ENCODE results near the gene TIMMDC1. TPM values are rescaled to one million over a fixed set of nuclear protein-coding genes. Genes with fewer than 3 reads are reported as not detected.

TIMMDC1 gene
- total and polyA plus RNA-seq, 10 of the 15 experiments (the other 5 are each of a cell fraction or from before 2014, with no cell fraction given) = 55.9 to 146 (median 72.1) TPM

GRCh38 chr3:119571230-119571629, 72.9 kb downstream of the TIMMDC1 start (continued):
- no peak for TF ChIP-seq PKNOX1 (IDR thresholded peaks at IDR 0.05)
- TF ChIP-seq CEBPB (IDR thresholded peaks at IDR 0.05; ENCODE audit: borderline replicate concordance in 1 of 2, low read depth in 2 of 2, low read length in 2 of 2) = no peak
- no peak for TF ChIP-seq SREBF2 (IDR thresholded peaks at IDR 0.05; ENCODE audit: low read length)
- no peak for TF ChIP-seq ESRRA (IDR thresholded peaks at IDR 0.05; ENCODE audit: low read length)
- TF ChIP-seq WRNIP1 (IDR thresholded peaks at IDR 0.05; ENCODE audit: borderline replicate concordance, low read depth, low read length) = no peak
- no peak for TF ChIP-seq EZH2 (IDR thresholded peaks at IDR 0.05; ENCODE audit: borderline replicate concordance, control insufficient read depth, low read depth, low read length)
- TF ChIP-seq MLLT1 (IDR thresholded peaks at IDR 0.05) = no peak

DNA sequence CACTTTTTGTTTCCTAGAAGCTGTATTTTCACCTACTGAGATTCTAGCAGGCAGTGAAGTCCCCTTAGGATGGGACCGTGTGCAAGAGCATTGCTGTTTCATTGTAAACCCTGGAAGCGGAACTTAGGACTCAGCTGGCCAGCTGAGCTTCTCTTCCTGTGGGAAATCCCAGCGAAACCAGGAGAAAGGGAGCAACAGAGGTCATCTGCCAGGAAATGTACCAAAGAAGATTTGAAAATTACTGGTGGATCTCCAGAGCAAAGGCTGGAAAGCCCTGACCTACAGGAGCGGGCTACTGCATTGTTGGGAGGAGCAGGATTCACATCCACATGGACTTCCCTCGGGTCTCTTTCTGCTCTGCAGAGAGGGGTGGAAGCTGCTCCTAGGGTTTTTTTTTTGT, 73.3 kb downstream of the TIMMDC1 start:
- ChIA-PET SMC1A (ENCODE audit: uncharacterized antibody, unreplicated experiment) (interaction anchor here (1.2 to 3.6 kb wide), 5 partner anchors 9 to 21 kb away, joined by 3 to 35 read pairs (median 5); partner anchors contain the start of gene ADPRH), CTCF (interaction anchor here (1.1 to 2.6 kb wide), 2 partner anchors 9 to 28 kb away, joined by 3 to 12 read pairs; no protein-coding TSS in a partner anchor), RAD21 (ENCODE audit: unreplicated experiment) (interaction anchor here (0.6 kb wide), 1 partner anchor 69 kb away, joined by 3 read pairs; no protein-coding TSS in a partner anchor), POLR2A (interaction anchor here (1.2 to 5.8 kb wide), 3 partner anchors 8 to 16 kb away, joined by 3 to 46 read pairs (median 18); partner anchors contain the start of gene ADPRH)
- Histone ChIP-seq H3K36me3 (ENCODE audit: control insufficient read depth in 2 of 2, insufficient read depth in 2 of 2, low read length in 1 of 2) (no peaks in the 10 kb centered on the region), H3K4me2 (ENCODE audit: control insufficient read depth, insufficient read depth) (no peak overlapping the region), H3K9ac (ENCODE audit: control insufficient read depth, insufficient read depth, low read length) (no peak overlapping the region), H3K27ac (ENCODE audit: control insufficient read depth, insufficient read depth) (no peak overlapping the region), H3K4me3 (no peak overlapping the region), H3K27me3 (replicated peaks in 1 of 2; ENCODE audit: control insufficient read depth in 2 of 2, insufficient read depth in 2 of 2, low read length in 1 of 2) (no peaks in the 10 kb centered on the region), H3K79me2 (ENCODE audit: control insufficient read depth, insufficient read depth, low read length) (peaks cover 3% of the 10 kb centered on the region; the same call in 1 of the 2 replicates), H3K4me1 (ENCODE audit: control insufficient read depth, insufficient read depth, low read length) (peaks cover 14% of the 10 kb centered on the region), H4K20me1 (ENCODE audit: control insufficient read depth, insufficient read depth) (no peaks in the 10 kb centered on the region), H2AFZ (ENCODE audit: control insufficient read depth, low read depth, low read length) (no peak overlapping the region), H3K9me3 (replicated peaks; ENCODE audit: control insufficient read depth, insufficient read depth, low read length) (no peaks in the 10 kb centered on the region)
- intact Hi-C loops (cut with micrococcal nuclease; ENCODE audit: unreplicated experiment) = no loop called here
- WGBS (ENCODE audit: insufficient coverage, insufficient replicate concordance, low lambda C conversion rate, missing lambda C conversion rate) = 78% methylated on average over 5 of the region's 5 CpGs
- FAIRE-seq (no peak), DNase-seq (ENCODE audit: low read depth, low spot score) (no peak), ATAC-seq (no peak)
- no TSS peak for BruUV-seq (replicated peaks)
- in situ Hi-C loops (cut with MboI) = no loop called here
- TF ChIP-seq IKZF1 (conservative IDR thresholded peaks at IDR 0.05) = no peak
- TF ChIP-seq, protein P1, sequence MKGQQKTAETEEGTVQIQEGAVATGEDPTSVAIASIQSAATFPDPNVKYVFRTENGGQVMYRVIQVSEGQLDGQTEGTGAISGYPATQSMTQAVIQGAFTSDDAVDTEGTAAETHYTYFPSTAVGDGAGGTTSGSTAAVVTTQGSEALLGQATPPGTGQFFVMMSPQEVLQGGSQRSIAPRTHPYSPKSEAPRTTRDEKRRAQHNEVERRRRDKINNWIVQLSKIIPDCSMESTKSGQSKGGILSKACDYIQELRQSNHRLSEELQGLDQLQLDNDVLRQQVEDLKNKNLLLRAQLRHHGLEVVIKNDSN (IDR thresholded peaks at IDR 0.05; ENCODE audit: borderline replicate concordance, extremely low read length, insufficient read depth, low read depth, low read length) = no peak
- no peak for TF ChIP-seq YY1 (IDR thresholded peaks at IDR 0.05; ENCODE audit: low read depth, low read length)
- TF ChIP-seq HSF1 (IDR thresholded peaks at IDR 0.05; ENCODE audit: low read depth, low read length) = no peak
- TF ChIP-seq SREBF1 (IDR thresholded peaks at IDR 0.05; ENCODE audit: low read length) = no peak
- no peak for TF ChIP-seq MEF2B (IDR thresholded peaks at IDR 0.05; ENCODE audit: partially characterized antibody, poor library complexity, severe bottlenecking)
- TF ChIP-seq RELA (IDR thresholded peaks at IDR 0.05; ENCODE audit: borderline replicate concordance, partially characterized antibody) = no peak

Measured in GM12878 (cell line).